Astrocyte (in vitro differentiated cells and primary cell): ENCODE results near the gene CDX2. TPM values are rescaled to one million over a fixed set of nuclear protein-coding genes. Genes with fewer than 3 reads are reported as not detected.

Experiments
- DNase-seq: peaks from one replicate; pipeline ENCODE4 v3.0.0-alpha.2; 2010; ENCODE audit warnings: low read depth
- FAIRE-seq: peaks from 2 replicates; lab custom pipeline; 2011; peaks lifted over from hg19 to GRCh38; lab: Jason Lieb, UNC
- H2AFZ ChIP-seq: 2 replicates; pipeline ENCODE4 v1.6.0; 2012; ENCODE audit warnings: low read depth, low read length, inconsistent platforms
- H3K27ac ChIP-seq: 2 replicates; pipeline ENCODE4 v1.5.1; 2011; ENCODE audit warnings: low read depth, low read length, inconsistent platforms
- H3K27me3 ChIP-seq: 2 replicates; pipeline ENCODE4 v1.6.0; 2011; ENCODE audit warnings: low read length, inconsistent platforms; ENCODE audit not compliant: insufficient read depth
- H3K36me3 ChIP-seq: 2 replicates; pipeline ENCODE4 v1.5.1; 2011; ENCODE audit warnings: low read length, inconsistent platforms; ENCODE audit not compliant: insufficient read depth
- H3K4me1 ChIP-seq: 2 replicates; pipeline ENCODE4 v1.5.1; 2011; ENCODE audit warnings: low read length, inconsistent platforms; ENCODE audit not compliant: insufficient read depth
- H3K4me2 ChIP-seq: 2 replicates; pipeline ENCODE4 v1.6.0; 2012; ENCODE audit warnings: low read length, inconsistent platforms
- H3K4me3 ChIP-seq: 2 replicates; pipeline ENCODE4 v1.5.1; 2011; ENCODE audit warnings: low read depth, mild to moderate bottlenecking, low read length, inconsistent platforms; ENCODE audit not compliant: insufficient read depth
- H3K79me2 ChIP-seq: 2 replicates; pipeline ENCODE4 v1.6.0; 2012; ENCODE audit warnings: mild to moderate bottlenecking, low read length, inconsistent platforms; ENCODE audit not compliant: insufficient read depth
- H3K9ac ChIP-seq: 2 replicates; pipeline ENCODE4 v1.6.0; 2012; ENCODE audit warnings: mild to moderate bottlenecking, low read length, inconsistent platforms
- H3K9me3 ChIP-seq: 2 replicates; pipeline ENCODE4 v1.5.1; 2012; ENCODE audit warnings: low read depth, mild to moderate bottlenecking, low read length, inconsistent platforms; ENCODE audit not compliant: insufficient read depth
- H4K20me1 ChIP-seq: 2 replicates; pipeline ENCODE4 v1.6.0; 2012; ENCODE audit warnings: low read length, inconsistent platforms; ENCODE audit not compliant: insufficient read depth
- H3K27ac Mint-ChIP-seq: one replicate; pipeline ENCODE4 v1.8.0; 2021; ENCODE audit warnings: mild to moderate bottlenecking, mixed read lengths; ENCODE audit not compliant: unreplicated experiment
- H3K27me3 Mint-ChIP-seq: one replicate; pipeline ENCODE4 v1.8.0; 2021; ENCODE audit warnings: low read depth, mixed read lengths; ENCODE audit not compliant: unreplicated experiment
- H3K36me3 Mint-ChIP-seq: one replicate; pipeline ENCODE4 v1.8.0; 2021; ENCODE audit warnings: low read depth, mixed read lengths; ENCODE audit not compliant: unreplicated experiment
- H3K4me1 Mint-ChIP-seq: one replicate; pipeline ENCODE4 v1.8.0; 2021; ENCODE audit warnings: low read depth, mixed read lengths; ENCODE audit not compliant: unreplicated experiment
- H3K4me3 Mint-ChIP-seq: one replicate; pipeline ENCODE4 v1.8.0; 2021; ENCODE audit warnings: mild to moderate bottlenecking, moderate library complexity, mixed read lengths; ENCODE audit not compliant: unreplicated experiment
- H3K9me3 Mint-ChIP-seq: one replicate; pipeline ENCODE4 v1.8.0; 2021; ENCODE audit warnings: mild to moderate bottlenecking, mixed read lengths; ENCODE audit not compliant: unreplicated experiment
- EZH2 ChIP-seq: IDR thresholded peaks from 2 replicates; pipeline ENCODE4 v1.6.1; 2012; ENCODE audit warnings: mild to moderate bottlenecking, low read length, inconsistent platforms; ENCODE audit not compliant: insufficient read depth
- total RNA-seq: library from RNA; stranded (reverse); gene quantifications from 2 replicates; pipeline ENCODE4 v1.2.1, GENCODE V29; 2021
- TF ChIP-seq, protein P1 (sequence below): IDR thresholded peaks from 2 replicates; pipeline ENCODE4 v1.5.1; 2011; ENCODE audit warnings: low read depth, mild to moderate bottlenecking, inconsistent platforms, low read length, moderate library complexity; ENCODE audit not compliant: insufficient read depth

CDX2 gene
- total RNA-seq, 1 donor from 2014 or later = not detected

GRCh38 chr13:27970382-27971235 is 1.5 kb upstream of the CDX2 start:
- no peaks in the 10 kb centered on the region for H3K36me3 ChIP-seq
- peaks cover 90% of the 10 kb centered on the region for H3K27me3 ChIP-seq
- H4K20me1 ChIP-seq = no peaks in the 10 kb centered on the region
- no peak overlapping the region for H3K4me3 ChIP-seq
- no peak overlapping the region for H3K27ac ChIP-seq
- Mint-ChIP-seq H3K27ac (peak overlapping the region; percentile 34), H3K9me3 (peaks cover 25% of the 10 kb centered on the region), H3K27me3 (peaks cover 83% of the 10 kb centered on the region), H3K4me3 (no peak overlapping the region), H3K4me1 (peaks cover 1% of the 10 kb centered on the region), H3K36me3 (peaks cover 3% of the 10 kb centered on the region)
- DNase-seq (no peak), FAIRE-seq (no peak)
- H3K4me1 ChIP-seq = no peaks in the 10 kb centered on the region
- H3K9ac ChIP-seq = no peak overlapping the region
- no peaks in the 10 kb centered on the region for H3K9me3 ChIP-seq
- H2AFZ ChIP-seq = no peak overlapping the region
- TF ChIP-seq, protein P1, sequence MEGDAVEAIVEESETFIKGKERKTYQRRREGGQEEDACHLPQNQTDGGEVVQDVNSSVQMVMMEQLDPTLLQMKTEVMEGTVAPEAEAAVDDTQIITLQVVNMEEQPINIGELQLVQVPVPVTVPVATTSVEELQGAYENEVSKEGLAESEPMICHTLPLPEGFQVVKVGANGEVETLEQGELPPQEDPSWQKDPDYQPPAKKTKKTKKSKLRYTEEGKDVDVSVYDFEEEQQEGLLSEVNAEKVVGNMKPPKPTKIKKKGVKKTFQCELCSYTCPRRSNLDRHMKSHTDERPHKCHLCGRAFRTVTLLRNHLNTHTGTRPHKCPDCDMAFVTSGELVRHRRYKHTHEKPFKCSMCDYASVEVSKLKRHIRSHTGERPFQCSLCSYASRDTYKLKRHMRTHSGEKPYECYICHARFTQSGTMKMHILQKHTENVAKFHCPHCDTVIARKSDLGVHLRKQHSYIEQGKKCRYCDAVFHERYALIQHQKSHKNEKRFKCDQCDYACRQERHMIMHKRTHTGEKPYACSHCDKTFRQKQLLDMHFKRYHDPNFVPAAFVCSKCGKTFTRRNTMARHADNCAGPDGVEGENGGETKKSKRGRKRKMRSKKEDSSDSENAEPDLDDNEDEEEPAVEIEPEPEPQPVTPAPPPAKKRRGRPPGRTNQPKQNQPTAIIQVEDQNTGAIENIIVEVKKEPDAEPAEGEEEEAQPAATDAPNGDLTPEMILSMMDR = no peak
- peak; percentile 67 for TF ChIP-seq EZH2
- H3K4me2 ChIP-seq = no peak overlapping the region
- H3K79me2 ChIP-seq = no peaks in the 10 kb centered on the region

DNA sequence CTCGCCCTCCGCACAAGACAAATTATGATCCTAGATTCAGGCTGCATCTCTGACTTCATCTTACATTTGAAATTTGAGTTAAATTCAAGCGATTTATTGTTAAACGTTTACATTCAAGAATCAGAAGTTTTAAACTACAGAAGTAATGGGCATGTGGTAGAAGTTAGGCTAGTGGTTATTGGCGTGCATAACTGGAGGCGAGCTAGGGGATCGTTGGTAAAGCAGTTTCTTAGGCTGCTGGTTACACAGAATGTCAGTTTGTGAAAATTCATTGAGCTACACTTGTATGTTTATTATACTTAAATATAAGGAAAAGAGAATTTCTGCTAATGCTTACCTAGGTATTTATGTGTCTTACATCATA is 733 bp upstream of the CDX2 start:
- H3K79me2 ChIP-seq = no peaks in the 10 kb centered on the region
- H4K20me1 ChIP-seq = no peaks in the 10 kb centered on the region
- no peak overlapping the region for H3K9ac ChIP-seq
- DNase-seq = no peak
- H2AFZ ChIP-seq = no peak overlapping the region
- Mint-ChIP-seq H3K9me3 (peaks cover 25% of the 10 kb centered on the region), H3K4me3 (no peak overlapping the region), H3K4me1 (peaks cover 1% of the 10 kb centered on the region), H3K36me3 (peaks cover 3% of the 10 kb centered on the region), H3K27ac (peak overlapping the region; percentile 20), H3K27me3 (peaks cover 83% of the 10 kb centered on the region)
- H3K36me3 ChIP-seq = no peaks in the 10 kb centered on the region
- H3K27ac ChIP-seq = no peak overlapping the region
- no peak overlapping the region for H3K4me3 ChIP-seq
- peaks cover 90% of the 10 kb centered on the region for H3K27me3 ChIP-seq
- TF ChIP-seq EZH2 = no peak
- TF ChIP-seq, protein P1 = no peak
- H3K4me1 ChIP-seq = no peaks in the 10 kb centered on the region
- H3K4me2 ChIP-seq = no peak overlapping the region
- no peaks in the 10 kb centered on the region for H3K9me3 ChIP-seq
- no peak for FAIRE-seq
